HL-60 (cell line): ENCODE measurements around the gene RGS6.

Experiments used
- CTCF ChIP-seq: IDR thresholded peaks from one replicate; pipeline ENCODE4 v1.5.1; 2011; ENCODE audit warnings: low read length, control low read depth, inconsistent platforms; ENCODE audit not compliant: insufficient read depth
- GABPA ChIP-seq: IDR thresholded peaks from 2 replicates; pipeline ENCODE4 v1.6.1; 2012; ENCODE audit warnings: low read depth
- POLR2AphosphoS5 ChIP-seq: IDR thresholded peaks from 2 replicates; pipeline ENCODE4 v1.6.1; 2012; ENCODE audit warnings: low read depth
- REST ChIP-seq: IDR thresholded peaks from 2 replicates; pipeline ENCODE4 v1.6.1; 2012; ENCODE audit warnings: low read depth; ENCODE audit not compliant: insufficient replicate concordance
- SPI1 ChIP-seq: IDR thresholded peaks from 2 replicates; pipeline ENCODE4 v1.6.1; 2012; ENCODE audit warnings: low read depth, mild to moderate bottlenecking, borderline replicate concordance

DNA sequence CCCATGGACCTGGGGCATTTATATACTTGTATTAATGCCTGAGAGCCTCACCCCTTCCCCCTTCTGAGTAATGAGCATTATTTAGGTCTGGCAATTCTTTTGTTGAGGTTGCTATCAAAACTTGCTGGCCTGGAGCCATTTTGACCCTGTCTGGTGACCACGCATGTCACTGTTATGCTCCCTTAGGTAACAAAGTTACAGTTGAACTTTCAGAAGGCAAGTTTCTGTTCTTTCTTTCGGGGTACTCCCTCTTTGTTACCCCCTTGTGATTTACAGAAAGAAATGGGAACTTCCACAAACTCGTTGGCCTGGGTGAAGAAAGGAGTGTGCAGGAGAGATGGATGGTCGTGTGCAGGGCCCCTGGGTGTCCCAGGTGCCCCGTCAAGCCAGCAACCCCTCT, 656.3 kb downstream of the RGS6 start:
- TF ChIP-seq CTCF (no peak), GABPA (no peak), REST (no peak), POLR2AphosphoS5 (no peak), SPI1 (no peak)
